Stimulated activated CD8-positive, alpha-beta memory T cell treated with anti-CD3 and anti-CD28 coated beads, Interleukin-2, amount 100 ng/mL, for 48 hours (primary cell): ENCODE results near the gene NXPH4.
A peak's percentile ranks its signal among the peaks of the same experiment; 100 is the strongest.

Experiments used
- DNase-seq, 2 donors: peaks; one replicate each; pipeline ENCODE4 v3.0.0-alpha.2; 2020; ENCODE audit warnings: low read depth in 2 of 2

NXPH4 gene

DNA sequence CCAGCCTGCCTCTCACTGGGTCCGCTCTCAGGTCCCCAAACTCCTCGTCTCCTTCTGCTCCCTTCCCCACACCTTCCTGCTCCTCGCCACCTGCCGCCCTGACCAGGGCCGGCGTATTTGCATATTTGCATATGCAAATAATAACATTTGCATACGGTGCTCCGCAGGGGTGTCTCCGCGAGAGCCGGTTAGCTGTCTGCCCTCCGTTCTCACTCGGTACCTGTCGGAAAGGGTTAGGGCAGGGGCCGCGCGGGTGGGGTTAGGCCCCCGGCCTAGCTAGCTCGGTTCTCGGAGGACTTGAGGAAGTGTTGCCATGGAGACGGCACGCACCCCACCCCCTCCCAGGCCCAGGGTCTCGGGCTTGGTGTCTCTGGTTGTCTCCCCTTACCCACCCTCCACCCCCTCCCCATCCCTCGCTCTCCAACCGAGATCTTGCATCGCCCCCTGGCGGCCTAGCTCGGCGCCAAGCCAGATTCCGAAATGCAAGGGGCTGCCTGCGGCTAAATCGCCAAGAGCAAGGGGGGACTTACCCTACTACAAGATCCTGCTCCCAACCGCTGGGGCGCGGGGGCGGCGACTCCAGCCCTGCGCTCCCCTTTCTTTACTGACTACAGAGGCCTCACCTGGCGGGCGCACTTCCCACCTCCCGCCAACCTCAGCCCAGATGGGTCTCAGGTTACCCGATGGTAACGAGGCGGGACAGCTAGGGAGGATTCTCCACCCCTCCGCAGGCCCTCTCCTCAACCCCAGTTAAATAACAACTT lies 26.3 kb downstream of the NXPH4 start:
- DNase-seq = peak in 1 of 2 donors; percentile 67

DNA sequence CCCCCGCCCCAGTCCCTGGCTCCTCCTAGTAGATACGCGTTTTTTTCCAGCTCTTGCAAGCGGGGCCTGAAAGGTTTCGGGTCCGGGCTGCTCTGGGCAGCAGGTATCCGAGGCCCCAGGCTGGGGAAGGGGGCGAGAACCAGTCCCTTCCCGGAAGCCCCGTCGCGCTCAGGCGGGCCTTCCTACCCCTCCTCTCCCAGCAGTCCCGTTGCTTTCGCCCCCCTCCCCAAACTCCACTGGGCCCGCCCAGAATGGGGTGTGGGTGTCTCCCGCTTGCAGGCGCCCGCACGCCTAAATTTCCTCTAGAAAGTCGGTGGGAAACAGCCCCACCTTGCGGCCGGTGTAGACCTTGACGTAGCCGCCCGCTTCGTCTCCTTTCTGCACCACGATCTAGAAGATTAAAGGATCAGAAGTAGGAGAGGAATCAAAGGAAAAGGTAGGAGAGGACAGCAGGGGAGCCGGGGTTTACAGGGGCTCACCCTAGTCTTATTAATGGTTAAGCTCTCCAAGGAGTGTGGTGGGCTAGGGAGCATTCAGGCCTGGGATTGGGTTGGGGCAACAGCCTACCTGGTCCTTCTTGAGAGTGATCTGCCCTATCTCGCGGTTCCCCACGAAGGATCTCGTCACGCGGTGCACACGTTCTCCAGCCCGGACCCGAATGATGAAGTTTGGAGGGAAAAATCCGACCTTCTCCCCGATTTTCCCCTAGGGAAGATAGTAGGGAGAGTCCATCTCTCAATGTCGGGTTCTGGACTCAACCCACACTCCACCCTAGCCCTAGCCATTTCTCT lies 27.1 kb downstream of the NXPH4 start:
- peak; percentile 76 to 77 for DNase-seq

DNA sequence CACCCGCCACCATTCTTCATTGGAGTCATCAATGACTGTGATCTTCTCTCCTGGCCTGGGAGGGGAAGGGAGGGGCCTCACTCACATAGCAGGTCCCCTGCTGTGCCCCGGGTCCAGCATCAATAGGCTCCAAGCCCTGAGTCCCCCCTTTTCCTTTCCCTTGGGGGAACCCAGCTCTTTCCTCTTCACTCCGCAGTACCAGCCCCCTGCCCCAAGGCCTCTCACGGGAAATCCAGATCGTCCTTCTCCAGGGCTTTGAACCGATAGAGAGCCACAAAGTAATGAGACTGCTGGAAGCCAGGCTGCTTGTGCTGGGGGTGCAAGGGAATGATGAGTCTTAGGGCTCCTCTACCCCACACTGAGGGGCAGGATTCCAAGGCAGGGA lies 27.7 kb downstream of the NXPH4 start:
- no peak for DNase-seq

DNA sequence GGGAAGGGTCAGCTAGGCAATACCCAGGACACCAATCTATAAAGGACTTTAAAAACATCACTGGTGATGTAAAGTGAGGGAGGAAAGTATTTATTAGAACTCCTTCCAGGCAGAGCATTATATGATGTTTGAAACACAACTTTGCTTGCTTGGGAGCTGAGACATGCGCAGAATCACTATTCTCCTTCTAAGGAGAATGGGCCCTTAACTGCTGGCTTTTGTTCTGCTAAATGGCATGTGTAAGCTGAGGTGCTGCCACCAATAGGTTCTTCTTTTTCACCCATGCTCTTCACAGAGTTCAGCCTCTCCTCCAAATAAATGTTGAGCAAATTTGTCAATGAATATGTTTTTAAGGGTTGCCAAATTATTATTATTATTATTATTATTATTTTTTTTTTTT lies 30.4 kb downstream of the NXPH4 start:
- DNase-seq = no peak

DNA sequence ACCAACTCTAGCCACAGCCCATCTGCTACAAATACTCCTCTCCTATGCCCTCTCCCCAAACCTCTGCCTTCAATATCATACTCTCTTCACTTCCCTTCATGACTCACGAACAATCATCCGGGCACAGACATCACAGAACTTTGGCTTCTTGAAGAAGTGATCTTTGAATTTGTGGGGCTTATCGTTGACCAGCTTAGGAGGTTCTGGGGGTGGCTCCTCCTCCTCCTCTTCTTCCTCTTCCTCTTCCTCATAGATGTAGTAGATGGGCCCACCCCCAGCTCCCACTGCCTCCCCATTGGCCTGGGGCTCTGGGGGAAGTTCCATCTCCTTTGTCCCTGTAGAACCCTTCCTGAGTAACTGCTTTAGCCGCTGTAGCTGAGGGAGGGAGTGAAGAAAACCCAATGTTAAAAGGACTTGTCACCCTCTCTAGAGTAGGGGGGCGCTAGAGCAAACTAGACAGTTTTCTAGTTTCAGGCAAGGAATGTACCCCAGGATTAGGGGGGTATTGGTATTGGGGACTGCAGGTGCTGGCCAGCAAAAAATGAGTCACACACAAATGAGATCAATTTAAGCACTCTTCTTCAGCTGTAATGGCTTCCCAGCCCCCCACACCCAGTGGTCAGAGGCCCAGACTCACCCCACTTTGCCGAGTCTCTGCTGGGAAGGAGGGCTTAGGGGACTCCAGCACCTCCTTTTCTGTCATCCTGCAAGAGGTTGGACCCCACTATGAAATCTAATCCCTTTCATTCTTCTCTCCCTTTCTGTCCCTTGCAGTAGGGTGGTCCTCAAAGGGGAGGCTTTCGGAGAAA lies 32.5 kb downstream of the NXPH4 start:
- DNase-seq = no peak

DNA sequence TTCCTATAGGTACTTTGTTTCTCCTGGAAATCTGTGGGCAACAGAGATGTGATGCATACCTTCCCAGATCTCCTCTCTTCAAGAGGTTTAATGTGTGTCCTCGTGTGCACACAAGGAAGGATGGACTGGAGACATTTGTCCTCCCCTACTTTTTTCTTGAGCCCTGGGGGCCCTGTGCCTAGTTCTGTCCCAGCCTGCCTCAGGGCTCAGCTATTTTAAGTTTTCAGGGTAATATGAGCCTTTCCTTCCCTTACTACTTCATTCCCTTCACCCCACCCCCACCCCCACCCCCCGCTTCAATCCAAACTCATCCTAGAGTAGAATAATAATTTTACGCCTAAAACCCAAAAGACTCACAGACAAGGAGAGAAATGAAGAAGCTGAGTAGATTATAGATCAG lies 33.9 kb downstream of the NXPH4 start:
- no peak for DNase-seq

DNA sequence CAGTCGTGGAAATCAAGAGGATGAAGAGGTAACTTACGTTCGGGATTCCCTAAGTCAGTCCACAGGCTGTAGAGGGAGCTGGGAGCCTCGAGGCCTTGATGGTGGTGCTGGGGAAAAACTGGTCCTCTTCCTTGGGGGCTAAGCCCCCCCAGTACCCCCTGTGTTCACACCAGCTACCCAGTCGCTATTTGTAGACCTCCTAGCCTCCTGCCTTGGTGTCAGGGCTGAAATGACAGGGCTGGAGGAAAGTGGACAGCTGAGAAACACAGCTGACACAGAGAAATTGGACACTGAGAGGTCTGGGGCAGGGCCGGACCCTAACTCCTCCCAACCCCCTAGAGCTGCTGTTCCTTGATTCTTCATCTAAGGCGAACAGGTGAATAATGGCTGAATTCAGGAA lies 34.4 kb downstream of the NXPH4 start, which contains the start of gene STAC3:
Gene STAC3 (minus strand): TSS at position 232 of the 400 bp plus-strand sequence. CDS start 1,551 bp downstream, outside the sequence.
- DNase-seq = no peak

DNA sequence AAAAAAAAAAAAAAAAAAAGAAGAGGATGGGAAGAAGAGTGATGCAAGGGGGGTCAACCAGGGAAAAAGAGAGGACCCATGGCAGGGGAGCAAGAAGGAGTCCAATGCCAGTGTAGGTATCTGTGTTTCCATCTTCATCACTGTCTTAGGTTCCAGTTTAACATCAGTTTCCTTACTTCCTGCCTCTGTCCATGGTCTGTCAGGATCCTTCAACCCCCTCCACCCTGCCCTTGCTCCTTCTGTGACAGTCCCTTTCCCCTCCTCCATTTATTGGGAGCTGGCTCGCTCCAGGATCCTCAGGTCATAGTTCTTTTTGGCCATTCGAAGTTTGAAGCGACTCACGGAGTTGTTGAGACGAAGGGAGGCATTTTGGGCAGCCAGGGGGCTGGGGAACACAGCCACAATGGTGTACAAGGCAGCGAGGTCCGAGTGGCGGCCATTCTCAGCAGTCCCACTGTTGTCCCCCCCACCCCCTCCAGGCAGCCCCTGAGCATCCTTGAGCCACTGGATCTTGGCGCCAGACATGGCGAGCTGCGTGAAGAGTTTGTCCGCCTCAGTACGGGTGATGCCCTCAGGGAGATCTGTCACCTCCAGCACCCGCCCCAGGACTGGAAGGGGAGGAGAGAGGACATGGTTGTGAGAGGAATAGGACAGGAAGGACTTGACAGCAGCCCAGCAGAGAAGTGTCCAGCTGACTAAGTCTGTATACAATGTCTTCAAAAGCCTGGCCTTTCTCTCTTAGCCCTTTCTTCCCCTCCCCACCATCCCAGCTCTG lies 38.1 kb downstream of the NXPH4 start:
- no peak for DNase-seq

DNA sequence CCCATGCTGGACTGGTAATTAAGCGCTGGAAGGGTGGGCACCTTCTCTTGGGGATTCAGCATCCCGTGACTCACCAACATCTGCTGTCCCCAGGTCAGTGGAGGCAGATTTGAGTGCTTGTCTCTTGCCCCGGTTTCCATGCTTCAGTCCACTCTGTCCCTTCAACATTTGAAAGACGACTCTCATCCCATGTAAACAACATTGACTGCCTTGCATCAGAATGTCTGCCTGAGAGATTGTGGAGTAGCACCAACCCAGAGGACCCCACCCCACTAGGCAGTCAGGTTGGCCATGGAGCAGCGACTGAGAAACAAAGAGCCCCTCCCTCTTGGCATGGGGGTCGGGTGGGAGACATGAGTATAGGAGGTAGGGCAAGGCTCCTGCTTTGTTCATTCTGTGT lies 39.3 kb downstream of the NXPH4 start:
- no peak for DNase-seq

DNA sequence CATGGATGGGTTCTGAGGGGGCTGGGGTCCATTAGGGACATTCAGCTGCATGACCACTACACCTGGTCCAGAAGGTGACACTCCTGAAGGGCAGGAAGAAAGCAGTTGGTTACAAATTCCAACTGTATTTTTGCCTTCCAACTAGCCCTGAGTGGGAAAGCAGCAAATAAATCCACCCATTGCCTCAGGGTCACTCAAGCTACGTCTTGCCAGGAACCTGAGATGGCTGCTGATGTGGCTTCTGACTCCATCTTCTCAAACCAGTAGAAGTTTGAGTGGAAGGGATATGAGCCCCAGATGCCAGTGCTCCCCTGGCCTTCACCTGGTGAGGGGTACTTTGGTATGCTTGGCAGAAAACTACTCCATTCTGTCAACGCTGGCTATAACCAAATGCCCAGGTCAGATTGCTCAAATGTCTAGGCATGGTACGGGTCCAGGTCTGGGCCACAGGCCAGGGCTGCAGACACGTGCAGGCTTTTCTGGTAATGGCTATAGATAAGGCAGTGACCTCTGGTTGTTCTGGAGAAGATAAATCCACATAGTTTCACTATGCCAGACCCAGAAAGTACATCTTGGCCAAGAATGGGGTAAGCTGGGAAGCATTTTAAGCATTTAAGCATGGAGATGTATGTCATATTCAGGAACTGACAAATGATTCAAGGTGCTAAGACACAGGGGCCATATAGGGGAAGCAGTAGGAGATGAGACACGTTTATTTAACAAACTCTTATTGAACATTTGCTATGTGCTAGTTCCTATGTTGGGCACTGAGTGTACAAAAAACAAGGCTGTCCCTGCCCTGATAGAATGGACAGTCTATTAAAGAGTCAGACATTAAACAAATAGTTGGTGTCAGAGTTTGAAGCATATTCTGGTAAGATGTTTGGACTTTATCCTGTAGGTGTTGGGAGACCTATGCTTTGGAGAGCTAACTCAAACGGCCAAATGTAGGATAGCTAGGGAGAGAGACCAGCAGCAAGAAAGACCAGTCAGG lies 42.7 kb downstream of the NXPH4 start:
- DNase-seq = no peak

DNA sequence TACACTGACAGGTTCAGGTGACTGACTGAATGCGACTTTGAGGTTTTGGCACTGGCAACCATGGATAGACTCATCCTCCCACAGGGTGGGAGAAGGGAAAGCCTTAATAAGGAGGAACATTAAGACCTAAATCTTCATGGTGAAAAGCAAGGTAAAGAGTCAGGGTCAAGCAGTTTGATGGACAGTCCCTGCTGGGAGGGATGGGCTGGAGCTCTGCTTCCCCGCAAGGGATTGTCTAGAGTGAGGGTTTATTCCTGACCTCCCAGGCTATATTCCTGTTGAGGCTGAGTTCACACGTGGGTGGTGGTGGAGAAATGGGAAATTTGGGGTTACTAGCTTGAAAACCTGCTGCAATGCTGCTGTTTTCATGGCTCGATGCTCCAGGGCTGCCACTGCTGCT lies 43.8 kb downstream of the NXPH4 start:
- no peak for DNase-seq

DNA sequence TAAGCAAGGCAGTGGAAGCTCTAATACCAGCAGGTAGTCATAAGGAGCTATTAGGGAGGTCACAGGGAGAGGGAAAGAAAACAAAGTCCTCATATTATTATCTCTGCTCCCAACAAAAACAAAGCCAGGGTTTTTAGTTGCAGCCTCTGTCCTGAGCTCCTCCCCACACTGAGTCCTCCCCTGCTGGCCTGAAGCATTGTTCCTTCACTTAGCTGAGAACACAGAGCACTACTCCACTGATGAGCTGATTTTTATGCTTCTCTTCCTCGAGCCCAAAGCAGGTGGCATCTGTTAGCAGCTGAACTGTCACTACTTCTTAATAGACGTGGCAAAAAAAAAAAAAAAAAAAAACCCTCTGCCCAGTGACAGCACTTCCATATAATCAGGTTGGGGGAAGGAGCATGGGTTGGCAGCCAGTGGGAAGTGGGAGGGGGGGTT lies 44.9 kb downstream of the NXPH4 start:
- DNase-seq = no peak

DNA sequence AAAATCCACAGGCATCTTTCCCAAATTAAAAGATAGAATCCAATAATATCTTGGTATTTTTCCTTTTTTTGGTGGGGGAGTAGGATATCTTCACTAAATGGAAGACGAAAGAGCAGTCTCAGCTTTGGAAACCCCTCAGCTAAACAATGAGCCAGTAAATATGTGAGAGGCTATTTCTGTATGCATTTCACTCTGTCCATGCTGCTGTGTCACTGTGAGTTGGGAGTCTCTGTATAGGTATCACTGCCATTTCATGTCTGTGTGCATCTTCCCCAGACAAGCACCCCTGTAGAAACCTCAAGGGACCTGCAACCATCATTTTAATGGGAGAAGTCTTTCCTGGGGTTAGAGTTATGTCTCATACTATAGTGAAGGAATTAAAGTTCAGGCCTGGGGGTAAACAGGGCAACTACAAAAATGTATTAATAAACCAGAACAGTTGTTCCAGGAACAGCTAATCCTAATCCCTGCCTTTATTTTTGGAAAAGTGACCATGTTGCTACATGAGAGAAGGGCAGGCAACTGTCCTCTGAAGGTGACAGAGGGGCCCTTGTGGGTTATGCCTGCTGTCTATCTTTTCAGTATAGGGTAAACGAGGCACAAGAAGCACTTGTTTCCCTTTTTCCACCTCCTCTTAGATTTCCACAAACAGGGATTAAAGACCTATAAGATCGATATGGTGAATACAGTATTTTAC lies 45.7 kb downstream of the NXPH4 start:
- no peak for DNase-seq

DNA sequence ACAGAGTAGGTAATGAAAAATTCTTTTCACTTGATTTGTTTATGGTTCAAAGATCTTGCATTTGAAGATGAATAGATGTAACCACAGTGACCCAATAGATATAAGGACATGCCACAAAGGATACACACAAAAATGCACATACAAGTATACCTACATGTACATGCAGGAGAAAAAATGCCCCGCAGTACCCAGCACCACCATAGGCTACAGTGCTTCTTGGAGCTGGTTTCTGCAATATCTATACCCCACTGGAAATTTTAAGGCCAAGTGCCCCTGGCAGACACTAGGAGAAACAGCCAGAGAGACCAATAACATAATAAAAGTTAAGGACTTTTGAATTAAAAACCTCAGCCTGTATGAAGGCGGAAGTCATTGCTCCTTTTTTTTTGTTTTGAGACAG lies 46.5 kb downstream of the NXPH4 start:
- no peak for DNase-seq

DNA sequence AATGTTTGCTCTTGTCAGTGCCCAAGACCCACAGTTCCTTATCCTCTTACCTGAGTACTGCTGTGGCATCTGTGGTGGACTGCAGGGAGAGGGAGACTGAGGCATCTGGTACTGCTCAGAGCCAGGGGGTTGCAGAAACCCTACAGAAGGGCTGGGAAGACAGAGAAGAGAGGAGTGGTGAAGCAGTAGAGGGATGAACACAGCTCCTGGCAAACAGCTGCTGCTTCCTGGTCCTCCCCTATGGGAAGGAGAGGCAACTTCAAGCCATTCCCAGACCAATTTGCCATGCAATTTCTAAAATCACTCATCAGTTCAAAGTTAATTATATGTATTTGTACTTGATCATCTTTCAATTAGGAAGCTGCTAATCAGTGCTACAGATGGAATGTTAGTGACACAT lies 50.1 kb downstream of the NXPH4 start:
- DNase-seq = no peak

DNA sequence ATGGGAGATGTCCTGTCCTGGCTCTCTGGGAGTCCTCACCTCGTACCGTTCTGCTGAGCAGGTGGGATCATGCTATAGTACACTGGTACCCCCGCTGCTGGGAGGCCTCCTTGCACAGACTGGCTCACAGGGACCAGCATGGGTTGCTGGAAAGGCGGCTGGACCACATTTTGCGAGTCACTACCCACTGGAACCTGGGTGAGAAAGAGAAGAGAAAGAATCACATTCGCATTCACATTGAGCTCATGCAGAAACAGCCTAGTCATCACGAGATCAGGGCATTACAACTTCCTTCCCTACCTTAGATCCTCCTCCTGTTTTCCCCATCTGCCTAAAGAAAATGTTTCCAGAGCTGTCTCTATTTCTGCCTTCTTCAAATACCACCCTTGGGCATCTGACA lies 51.7 kb downstream of the NXPH4 start:
- DNase-seq = peak in 1 of 2 donors; percentile 46

DNA sequence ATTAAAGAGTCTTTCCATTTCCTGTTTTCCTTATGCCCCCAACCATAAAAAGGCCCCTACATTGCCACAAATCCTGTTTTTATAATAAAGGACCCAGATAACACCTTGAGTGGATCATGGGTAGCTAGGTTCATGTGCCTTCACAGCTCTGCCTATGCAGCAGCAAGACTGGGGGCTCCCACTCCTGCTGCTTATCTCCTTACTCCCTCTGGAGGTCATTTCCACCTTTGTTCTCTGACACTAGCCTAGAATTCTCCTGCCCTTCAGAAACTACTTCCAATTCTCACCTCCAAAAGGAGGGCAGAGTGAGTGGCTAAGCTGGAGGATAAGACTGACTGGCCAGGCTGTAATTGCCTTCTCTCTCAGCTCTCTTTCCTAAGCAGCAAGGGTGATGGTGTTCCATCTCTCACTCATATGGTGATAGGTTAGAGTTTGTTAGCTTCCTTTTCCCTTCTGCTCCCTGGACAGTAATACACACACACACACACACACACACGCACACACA lies 54.4 kb downstream of the NXPH4 start:
- no peak for DNase-seq

DNA sequence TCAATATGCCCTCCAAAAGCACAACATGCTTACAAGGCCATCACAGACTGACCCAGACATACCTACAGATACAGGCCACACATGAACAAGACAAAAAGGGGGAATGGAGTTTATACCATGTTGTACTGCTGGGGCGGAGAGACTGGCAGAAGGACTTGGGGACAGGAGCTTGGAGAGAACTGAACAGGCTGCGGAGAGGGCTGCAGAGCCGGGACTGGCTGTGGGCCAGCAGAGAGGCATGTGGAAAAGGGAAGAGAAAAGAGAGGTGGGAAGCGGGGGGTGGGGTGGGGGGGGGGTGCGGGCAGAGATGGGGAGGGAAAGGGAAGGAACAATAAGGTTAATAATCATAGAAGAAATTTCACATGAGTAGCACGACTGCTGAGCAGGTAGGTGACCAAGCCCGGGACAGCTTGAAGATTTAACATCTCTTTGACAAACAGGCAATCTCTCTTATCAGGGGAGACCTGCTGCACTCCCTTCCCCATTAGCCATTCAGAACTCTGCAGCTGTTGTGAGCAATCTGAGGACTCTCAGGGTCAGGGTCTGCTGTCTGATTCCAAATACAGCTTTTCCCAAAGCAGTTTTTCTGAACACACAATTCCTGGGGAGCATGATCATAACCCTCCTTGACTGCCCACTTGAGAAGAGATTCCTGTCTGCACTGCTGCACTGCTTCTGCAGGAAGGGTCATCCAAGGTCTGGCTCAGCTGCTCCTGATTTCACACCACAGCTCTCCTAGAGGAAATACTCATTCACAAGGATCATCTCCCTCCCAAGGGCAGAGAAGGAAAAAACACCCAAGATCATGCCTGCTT lies 56.0 kb downstream of the NXPH4 start:
- DNase-seq = no peak

DNA sequence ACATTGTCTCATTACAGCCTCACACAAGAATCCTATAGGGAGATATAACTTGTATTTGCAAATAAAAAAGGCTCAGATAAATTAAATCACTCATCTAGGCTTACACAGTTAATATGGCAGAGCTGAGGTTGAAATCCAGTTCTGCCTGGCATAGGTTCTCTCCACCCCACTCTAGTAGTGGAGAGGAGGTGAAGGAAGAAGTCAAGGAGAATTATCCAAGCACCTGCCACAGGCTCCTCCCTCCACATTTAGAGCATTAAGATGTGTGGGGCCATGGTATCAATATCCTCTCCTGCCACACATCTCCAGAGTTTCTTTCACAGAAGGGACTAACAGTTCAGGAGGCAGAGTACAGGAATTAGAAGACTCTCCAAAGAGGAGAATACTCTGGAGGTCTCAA lies 56.9 kb downstream of the NXPH4 start:
- no peak for DNase-seq
